ENCODE measurements around the gene ZMYM5.
"Not testable (repeated sequence)": the region's sequence is repeated elsewhere in the genome, so short reads cannot be mapped to it uniquely, and the experiment has no call there.

Gene ZMYM5

GRCh38 chr13:19822673-19823072 is 40.8 kb downstream of the ZMYM5 start:
- H3K4me3 ChIP-seq (ENCODE audit: control insufficient read depth, low read depth, low read length), result no peak overlapping the region
- no peak for TF ChIP-seq CTCF (IDR thresholded peaks at IDR 0.05; ENCODE audit: control insufficient read depth, insufficient read depth, low read depth, low read length, missing control alignments)

GRCh38 chr13:19818223-19818842 is 45.1 kb downstream of the ZMYM5 start:
- peak; percentile 48 for TF ChIP-seq CTCF (IDR thresholded peaks at IDR 0.05; ENCODE audit: control insufficient read depth, insufficient read depth, low read depth, low read length, missing control alignments)
- no peak for DNase-seq (ENCODE audit: low read depth)
- H3K4me3 ChIP-seq (ENCODE audit: control insufficient read depth, low read depth, low read length), result no peak overlapping the region

More at GRCh38 chr13:19822673-19823072, 40.8 kb downstream of the ZMYM5 start:
- DNase-seq (ENCODE audit: low read depth), result no peak

- TF ChIP-seq CTCF (IDR thresholded peaks at IDR 0.05; ENCODE audit: control insufficient read depth, insufficient read depth, low read depth, low read length, missing control alignments), result no peak
These were observed 45.8 kb downstream of the ZMYM5 start for GRCh38 chr13:19817510-19818158.

GRCh38 chr13:19817106-19817505 is 46.3 kb downstream of the ZMYM5 start:
- no peak for DNase-seq (ENCODE audit: low read depth)
- no peak overlapping the region for H3K4me3 ChIP-seq (ENCODE audit: control insufficient read depth, low read depth, low read length)
- no peak for TF ChIP-seq CTCF (IDR thresholded peaks at IDR 0.05; ENCODE audit: control insufficient read depth, insufficient read depth, low read depth, low read length, missing control alignments)

More at GRCh38 chr13:19817510-19818158, 45.8 kb downstream of the ZMYM5 start:
- H3K4me3 ChIP-seq (ENCODE audit: control insufficient read depth, low read depth, low read length), result no peak overlapping the region
- DNase-seq (ENCODE audit: low read depth), result no peak

- DNase-seq (ENCODE audit: low read depth); H3K4me3 ChIP-seq (ENCODE audit: control insufficient read depth, low read depth, low read length): not testable (repeated sequence)
These were observed 47.6 kb downstream of the ZMYM5 start for GRCh38 chr13:19815842-19816241.

- no peak overlapping the region for H3K4me3 ChIP-seq (ENCODE audit: control insufficient read depth, low read depth, low read length)
- TF ChIP-seq CTCF (IDR thresholded peaks at IDR 0.05; ENCODE audit: control insufficient read depth, insufficient read depth, low read depth, low read length, missing control alignments), result no peak
- no peak for DNase-seq (ENCODE audit: low read depth)
These were observed 52.2 kb downstream of the ZMYM5 start for GRCh38 chr13:19810996-19811881.

GRCh38 chr13:19810151-19810550 is 53.3 kb downstream of the ZMYM5 start:
- TF ChIP-seq CTCF (IDR thresholded peaks at IDR 0.05; ENCODE audit: control insufficient read depth, insufficient read depth, low read depth, low read length, missing control alignments), result no peak
- no peak overlapping the region for H3K4me3 ChIP-seq (ENCODE audit: control insufficient read depth, low read depth, low read length)
- DNase-seq (ENCODE audit: low read depth), result no peak

Measured in AG09309 (cell line).